GM23338 (cell line): ENCODE results near the gene C1QTNF5. TPM values are rescaled to one million over a fixed set of nuclear protein-coding genes. Genes with fewer than 3 reads are reported as not detected.

Experiments
- ATAC-seq: fragments of 200-7000 bp; cut with Tn5 transposase; 3 replicates; pipeline ENCODE4 v1.9.1; 2020
- DNase-seq: peaks from one replicate; pipeline ENCODE4 v3.0.0-alpha.2; 2015; ENCODE audit warnings: low spot score
- H2AFZ ChIP-seq: fragments of 200-600 bp; sonication (generic); 2 replicates; pipeline ENCODE4 v1.8.0; 2016; ENCODE audit warnings: antibody characterized with exemption, mild to moderate bottlenecking, moderate library complexity
- H3F3A ChIP-seq: fragments of 200-600 bp; sonication (generic); replicated peaks from 2 replicates; pipeline ENCODE4 v1.8.0; 2017; ENCODE audit warnings: antibody characterized with exemption, mixed run types, low read depth
- H3K27ac ChIP-seq: fragments of 200-600 bp; sonication (generic); 2 replicates; pipeline ENCODE4 v1.6.1; 2016; ENCODE audit warnings: low read depth
- H3K27me3 ChIP-seq: fragments of 200-600 bp; sonication (generic); 2 replicates; pipeline ENCODE4 v1.8.0; 2016; ENCODE audit warnings: mild to moderate bottlenecking, mixed run types, moderate library complexity; ENCODE audit not compliant: insufficient read depth
- H3K36me3 ChIP-seq: fragments of 200-600 bp; sonication (generic); 2 replicates; pipeline ENCODE4 v1.8.0; 2016; ENCODE audit warnings: mild to moderate bottlenecking; ENCODE audit not compliant: insufficient read depth
- H3K4me1 ChIP-seq: fragments of 200-600 bp; sonication (generic); 2 replicates; pipeline ENCODE4 v1.8.0; 2016; ENCODE audit warnings: mild to moderate bottlenecking, moderate library complexity; ENCODE audit not compliant: insufficient read depth
- H3K4me2 ChIP-seq: fragments of 200-600 bp; sonication (generic); 2 replicates; pipeline ENCODE4 v1.7.1; 2017; ENCODE audit warnings: mixed run types
- H3K4me3 ChIP-seq: fragments of 200-600 bp; sonication (generic); 2 replicates; pipeline ENCODE4 v1.6.1; 2016; ENCODE audit warnings: mixed run types
- H3K79me2 ChIP-seq: fragments of 200-600 bp; sonication (generic); replicated peaks from 2 replicates; pipeline ENCODE4 v1.8.0; 2017; ENCODE audit warnings: mild to moderate bottlenecking; ENCODE audit not compliant: insufficient read depth
- H3K9me2 ChIP-seq: fragments of 200-600 bp; sonication (generic); 2 replicates; pipeline ENCODE4 v1.8.0; 2017; ENCODE audit not compliant: insufficient read depth
- H4K20me1 ChIP-seq: fragments of 200-600 bp; sonication (generic); replicated peaks from 2 replicates; pipeline ENCODE4 v1.8.0; 2017; ENCODE audit warnings: mild to moderate bottlenecking; ENCODE audit not compliant: insufficient read depth
- H3K27ac Mint-ChIP-seq: 2 replicates; pipeline ENCODE4 v1.8.0; 2020; ENCODE audit warnings: inconsistent platforms, mild to moderate bottlenecking, moderate library complexity, mixed read lengths
- H3K27me3 Mint-ChIP-seq: 3 replicates; pipeline ENCODE4 v1.8.0; 2022; ENCODE audit warnings: low read depth, mild to moderate bottlenecking, moderate library complexity, mixed read lengths, inconsistent platforms; ENCODE audit not compliant: insufficient read depth, poor library complexity
- H3K36me3 Mint-ChIP-seq: 3 replicates; pipeline ENCODE4 v1.8.0; 2021; ENCODE audit warnings: low read depth, mild to moderate bottlenecking, inconsistent platforms, moderate library complexity, mixed read lengths
- H3K4me1 Mint-ChIP-seq: 3 replicates; pipeline ENCODE4 v1.8.0; 2020; ENCODE audit warnings: mild to moderate bottlenecking, inconsistent platforms, mixed read lengths
- H3K4me3 Mint-ChIP-seq: 3 replicates; pipeline ENCODE4 v1.8.0; 2021; ENCODE audit warnings: moderate library complexity, mild to moderate bottlenecking, inconsistent platforms, mixed read lengths
- H3K9me3 Mint-ChIP-seq: 3 replicates; pipeline ENCODE4 v1.8.0; 2020; ENCODE audit warnings: moderate library complexity, mild to moderate bottlenecking, inconsistent platforms, mixed read lengths
- JUNB ChIP-seq: IDR thresholded peaks from one replicate; pipeline ENCODE4 v1.6.1; 2016; ENCODE audit warnings: antibody characterized with exemption; ENCODE audit not compliant: unreplicated experiment
- NANOG ChIP-seq: IDR thresholded peaks from 2 replicates; pipeline ENCODE4 v1.6.1; 2016; ENCODE audit warnings: antibody characterized with exemption, borderline replicate concordance
- POLR2AphosphoS5 ChIP-seq: IDR thresholded peaks from 2 replicates; pipeline ENCODE4 v1.6.1; 2016; ENCODE audit warnings: antibody characterized with exemption, low read depth
- REST ChIP-seq: IDR thresholded peaks from one replicate; pipeline ENCODE4 v1.6.1; 2018; ENCODE audit warnings: antibody characterized with exemption; ENCODE audit not compliant: unreplicated experiment
- ZNF114 ChIP-seq: fragments of 250-450 bp; sonication (Bioruptor Pico); IDR thresholded peaks from 2 replicates; pipeline ENCODE4 v1.5.0; 2020; ENCODE audit warnings: mild to moderate bottlenecking, moderate library complexity
- polyA plus RNA-seq: library from polyadenylated mRNA; unstranded; fragments of >200 nt; fragmentation: Nextera tagmentation; extraction: Ambion mirVana; gene quantifications from 2 replicates; pipeline ENCODE4 v1.2.1, GENCODE V29; 2016
- total RNA-seq: library from RNA; depleted of rRNA; stranded (reverse); fragments of >200 nt; shearing (Covaris generic); gene quantifications from 2 replicates; pipeline ENCODE4 v1.2.3, GENCODE V29; 2014
- TF ChIP-seq, protein P1 (sequence below): fragments of 250-450 bp; sonication (Bioruptor Pico); IDR thresholded peaks from 2 replicates; pipeline ENCODE4 v1.5.0; 2020; ENCODE audit warnings: mild to moderate bottlenecking, moderate library complexity

The C1QTNF5 gene
- total and polyA plus RNA-seq, 2 experiments from 2014 or later = 1.9 TPM

DNA sequence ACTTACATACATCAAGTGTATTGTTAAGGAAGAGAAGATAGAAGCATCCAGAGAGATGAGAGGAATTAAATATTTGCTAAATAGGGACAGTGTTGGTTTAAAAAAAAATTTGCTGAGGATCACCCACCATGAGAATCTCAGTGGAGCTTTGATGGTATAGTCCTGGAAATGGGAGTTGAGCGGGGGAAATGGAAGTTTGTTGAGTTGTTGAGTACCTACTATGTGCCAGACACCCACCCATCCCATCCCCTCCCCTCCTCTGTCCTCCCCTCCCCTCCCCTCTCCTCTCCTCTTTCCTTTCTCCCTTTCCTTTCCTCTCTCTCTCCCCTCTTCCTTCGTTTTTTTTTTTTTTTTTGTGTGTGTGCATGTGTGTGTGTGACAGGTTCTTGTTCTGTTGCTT is 10.5 kb upstream of the C1QTNF5 start (continued):
- TF ChIP-seq, protein P1, sequence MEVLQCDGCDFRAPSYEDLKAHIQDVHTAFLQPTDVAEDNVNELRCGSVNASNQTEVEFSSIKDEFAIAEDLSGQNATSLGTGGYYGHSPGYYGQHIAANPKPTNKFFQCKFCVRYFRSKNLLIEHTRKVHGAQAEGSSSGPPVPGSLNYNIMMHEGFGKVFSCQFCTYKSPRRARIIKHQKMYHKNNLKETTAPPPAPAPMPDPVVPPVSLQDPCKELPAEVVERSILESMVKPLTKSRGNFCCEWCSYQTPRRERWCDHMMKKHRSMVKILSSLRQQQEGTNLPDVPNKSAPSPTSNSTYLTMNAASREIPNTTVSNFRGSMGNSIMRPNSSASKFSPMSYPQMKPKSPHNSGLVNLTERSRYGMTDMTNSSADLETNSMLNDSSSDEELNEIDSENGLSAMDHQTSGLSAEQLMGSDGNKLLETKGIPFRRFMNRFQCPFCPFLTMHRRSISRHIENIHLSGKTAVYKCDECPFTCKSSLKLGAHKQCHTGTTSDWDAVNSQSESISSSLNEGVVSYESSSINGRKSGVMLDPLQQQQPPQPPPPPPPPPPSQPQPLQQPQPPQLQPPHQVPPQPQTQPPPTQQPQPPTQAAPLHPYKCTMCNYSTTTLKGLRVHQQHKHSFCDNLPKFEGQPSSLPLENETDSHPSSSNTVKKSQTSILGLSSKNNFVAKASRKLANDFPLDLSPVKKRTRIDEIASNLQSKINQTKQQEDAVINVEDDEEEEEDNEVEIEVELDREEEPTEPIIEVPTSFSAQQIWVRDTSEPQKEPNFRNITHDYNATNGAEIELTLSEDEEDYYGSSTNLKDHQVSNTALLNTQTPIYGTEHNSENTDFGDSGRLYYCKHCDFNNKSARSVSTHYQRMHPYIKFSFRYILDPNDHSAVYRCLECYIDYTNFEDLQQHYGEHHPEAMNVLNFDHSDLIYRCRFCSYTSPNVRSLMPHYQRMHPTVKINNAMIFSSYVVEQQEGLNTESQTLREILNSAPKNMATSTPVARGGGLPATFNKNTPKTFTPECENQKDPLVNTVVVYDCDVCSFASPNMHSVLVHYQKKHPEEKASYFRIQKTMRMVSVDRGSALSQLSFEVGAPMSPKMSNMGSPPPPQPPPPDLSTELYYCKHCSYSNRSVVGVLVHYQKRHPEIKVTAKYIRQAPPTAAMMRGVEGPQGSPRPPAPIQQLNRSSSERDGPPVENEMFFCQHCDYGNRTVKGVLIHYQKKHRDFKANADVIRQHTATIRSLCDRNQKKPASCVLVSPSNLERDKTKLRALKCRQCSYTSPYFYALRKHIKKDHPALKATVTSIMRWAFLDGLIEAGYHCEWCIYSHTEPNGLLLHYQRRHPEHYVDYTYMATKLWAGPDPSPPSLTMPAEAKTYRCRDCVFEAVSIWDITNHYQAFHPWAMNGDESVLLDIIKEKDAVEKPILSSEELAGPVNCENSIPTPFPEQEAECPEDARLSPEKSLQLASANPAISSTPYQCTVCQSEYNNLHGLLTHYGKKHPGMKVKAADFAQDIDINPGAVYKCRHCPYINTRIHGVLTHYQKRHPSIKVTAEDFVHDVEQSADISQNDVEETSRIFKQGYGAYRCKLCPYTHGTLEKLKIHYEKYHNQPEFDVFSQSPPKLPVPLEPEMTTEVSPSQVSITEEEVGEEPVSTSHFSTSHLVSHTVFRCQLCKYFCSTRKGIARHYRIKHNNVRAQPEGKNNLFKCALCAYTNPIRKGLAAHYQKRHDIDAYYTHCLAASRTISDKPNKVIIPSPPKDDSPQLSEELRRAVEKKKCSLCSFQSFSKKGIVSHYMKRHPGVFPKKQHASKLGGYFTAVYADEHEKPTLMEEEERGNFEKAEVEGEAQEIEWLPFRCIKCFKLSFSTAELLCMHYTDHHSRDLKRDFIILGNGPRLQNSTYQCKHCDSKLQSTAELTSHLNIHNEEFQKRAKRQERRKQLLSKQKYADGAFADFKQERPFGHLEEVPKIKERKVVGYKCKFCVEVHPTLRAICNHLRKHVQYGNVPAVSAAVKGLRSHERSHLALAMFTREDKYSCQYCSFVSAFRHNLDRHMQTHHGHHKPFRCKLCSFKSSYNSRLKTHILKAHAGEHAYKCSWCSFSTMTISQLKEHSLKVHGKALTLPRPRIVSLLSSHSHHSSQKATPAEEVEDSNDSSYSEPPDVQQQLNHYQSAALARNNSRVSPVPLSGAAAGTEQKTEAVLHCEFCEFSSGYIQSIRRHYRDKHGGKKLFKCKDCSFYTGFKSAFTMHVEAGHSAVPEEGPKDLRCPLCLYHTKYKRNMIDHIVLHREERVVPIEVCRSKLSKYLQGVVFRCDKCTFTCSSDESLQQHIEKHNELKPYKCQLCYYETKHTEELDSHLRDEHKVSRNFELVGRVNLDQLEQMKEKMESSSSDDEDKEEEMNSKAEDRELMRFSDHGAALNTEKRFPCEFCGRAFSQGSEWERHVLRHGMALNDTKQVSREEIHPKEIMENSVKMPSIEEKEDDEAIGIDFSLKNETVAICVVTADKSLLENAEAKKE (CRISPR knock-in tag) = no peak

DNA sequence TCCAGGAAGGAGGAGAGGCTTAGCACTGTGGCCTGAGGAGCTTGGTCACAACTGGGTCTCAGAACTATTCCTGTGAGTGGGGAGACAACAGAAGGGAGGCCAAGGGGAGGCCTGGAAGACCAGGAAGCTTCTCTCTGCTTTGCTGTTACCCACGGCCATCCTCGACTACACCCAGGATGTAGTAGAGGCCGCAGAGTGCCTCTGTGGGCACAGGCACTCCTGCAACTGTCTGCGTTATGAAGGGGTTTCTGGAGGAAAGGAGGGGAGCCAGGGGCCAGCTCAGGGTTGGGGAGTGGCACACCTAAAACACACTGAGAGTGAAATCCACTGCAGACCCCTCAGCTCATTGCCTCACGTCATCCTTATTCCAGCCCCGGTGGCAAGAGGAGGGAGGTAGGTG is 9.6 kb upstream of the C1QTNF5 start:
- Histone ChIP-seq H3K36me3 (no peaks in the 10 kb centered on the region), H3K4me1 (peaks cover 2% of the 10 kb centered on the region; the same call in 1 of the 2 replicates), H3F3A (no peaks in the 10 kb centered on the region), H2AFZ (peak overlapping the region; percentile 78; the same call in 1 of the 2 replicates), H3K27ac (no peak overlapping the region), H3K79me2 (no peaks in the 10 kb centered on the region), H4K20me1 (no peaks in the 10 kb centered on the region), H3K4me2 (no peak overlapping the region), H3K4me3 (no peak overlapping the region), H3K27me3 (peaks cover 9% of the 10 kb centered on the region; the same call in 1 of the 2 replicates), H3K9me2 (no peaks in the 10 kb centered on the region)
- Mint-ChIP-seq H3K36me3 (no peaks in the 10 kb centered on the region; the same call in 2 of the 3 replicates), H3K4me3 (no peak overlapping the region), H3K9me3 (no peaks in the 10 kb centered on the region), H3K27ac (no peak overlapping the region), H3K4me1 (peaks cover 11% of the 10 kb centered on the region), H3K27me3 (peaks cover 11% of the 10 kb centered on the region)
- no peak for ATAC-seq
- no peak for DNase-seq
- TF ChIP-seq JUNB = no peak
- no peak for TF ChIP-seq POLR2AphosphoS5
- TF ChIP-seq REST = no peak
- no peak for TF ChIP-seq NANOG
- TF ChIP-seq, protein P1 (CRISPR knock-in tag) = no peak
- no peak for TF ChIP-seq ZNF114 (CRISPR knock-in tag)
